Skeletal muscle cell (primary cell): ENCODE measurements around the gene KCNMA1.

Experiments
- DNase-seq: peaks from one replicate; pipeline ENCODE4 v3.0.0-alpha.2; 2010; ENCODE audit warnings: low read depth
- H3K4me3 ChIP-seq: 2 replicates; pipeline ENCODE4 v1.5.1; 2011; ENCODE audit warnings: low read depth, mild to moderate bottlenecking, control low read depth, low read length, moderate library complexity

KCNMA1 gene

DNA sequence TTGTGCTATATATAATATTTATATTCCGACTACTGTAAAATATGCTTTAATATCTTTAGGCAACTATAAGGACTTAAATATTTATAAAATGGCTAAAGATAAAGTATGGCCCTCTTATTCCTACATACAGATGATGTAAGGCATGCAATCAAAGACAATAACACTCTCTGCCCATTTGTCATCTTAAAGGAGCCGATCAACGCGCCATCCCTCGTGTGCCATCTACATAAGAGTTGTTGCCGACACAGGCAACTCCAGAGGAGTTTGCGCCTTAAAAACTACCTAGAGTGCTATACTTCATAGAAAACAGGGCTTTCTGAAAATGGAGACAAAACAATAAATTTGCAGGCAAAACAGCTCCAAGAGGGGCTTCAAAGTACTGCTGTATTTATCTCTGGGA, 709.0 kb downstream of the KCNMA1 start:
- no peak overlapping the region for H3K4me3 ChIP-seq
- no peak for DNase-seq

DNA sequence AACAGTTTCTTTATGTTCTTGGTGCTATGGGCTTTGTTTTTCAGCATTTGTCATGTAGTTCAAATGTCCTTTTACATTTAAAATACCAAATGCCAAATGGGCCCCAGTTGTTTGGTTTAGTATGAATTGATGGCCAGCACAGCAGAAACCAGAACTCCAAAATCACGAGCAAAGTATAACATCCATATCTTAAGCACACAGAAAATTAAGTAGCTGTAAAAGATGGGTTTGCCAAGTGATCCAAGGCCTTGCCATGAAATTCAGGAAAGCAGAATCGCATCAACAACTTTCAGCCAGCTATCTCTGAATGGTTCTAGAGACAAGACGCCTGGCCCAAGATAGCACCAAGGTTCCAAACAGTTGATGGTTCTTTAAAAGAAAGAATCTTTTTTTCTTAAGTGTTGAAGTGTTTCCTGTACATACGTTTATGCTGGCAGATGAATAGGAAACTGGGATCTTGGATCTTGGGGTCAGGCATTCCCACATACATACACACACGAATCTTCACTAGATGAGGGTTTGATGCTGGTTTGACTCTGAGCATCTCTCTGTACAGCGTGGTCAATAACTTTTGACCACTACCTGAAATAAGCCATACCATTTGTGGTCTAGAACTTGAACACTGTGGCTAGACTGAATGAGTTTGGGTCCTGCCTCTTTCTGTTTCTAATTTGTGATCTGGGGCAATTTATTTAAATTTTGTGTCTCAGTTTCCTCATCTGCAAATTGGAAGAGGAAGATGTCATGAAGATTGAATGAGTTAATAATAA, 711.8 kb downstream of the KCNMA1 start:
- no peak overlapping the region for H3K4me3 ChIP-seq
- no peak for DNase-seq

DNA sequence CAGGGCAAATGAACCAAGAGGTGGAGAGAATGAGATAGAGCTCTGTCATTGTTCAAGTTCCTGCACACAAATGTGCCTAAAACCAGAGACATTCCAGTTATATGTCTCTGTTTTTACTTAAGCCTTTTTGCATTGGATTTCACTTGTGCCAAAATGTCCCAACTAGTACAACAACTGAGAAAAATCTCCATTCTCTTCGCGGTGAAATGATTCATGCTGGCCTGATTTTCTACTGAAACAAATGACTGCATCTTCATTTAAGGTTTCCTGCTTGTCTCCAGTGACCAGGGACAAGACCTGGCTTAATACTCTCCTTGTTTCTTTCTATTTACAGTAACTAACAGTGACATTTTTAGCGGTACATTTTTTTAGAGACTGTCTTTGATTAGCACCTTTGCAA, 714.9 kb downstream of the KCNMA1 start:
- peak; percentile 3 for DNase-seq

DNA sequence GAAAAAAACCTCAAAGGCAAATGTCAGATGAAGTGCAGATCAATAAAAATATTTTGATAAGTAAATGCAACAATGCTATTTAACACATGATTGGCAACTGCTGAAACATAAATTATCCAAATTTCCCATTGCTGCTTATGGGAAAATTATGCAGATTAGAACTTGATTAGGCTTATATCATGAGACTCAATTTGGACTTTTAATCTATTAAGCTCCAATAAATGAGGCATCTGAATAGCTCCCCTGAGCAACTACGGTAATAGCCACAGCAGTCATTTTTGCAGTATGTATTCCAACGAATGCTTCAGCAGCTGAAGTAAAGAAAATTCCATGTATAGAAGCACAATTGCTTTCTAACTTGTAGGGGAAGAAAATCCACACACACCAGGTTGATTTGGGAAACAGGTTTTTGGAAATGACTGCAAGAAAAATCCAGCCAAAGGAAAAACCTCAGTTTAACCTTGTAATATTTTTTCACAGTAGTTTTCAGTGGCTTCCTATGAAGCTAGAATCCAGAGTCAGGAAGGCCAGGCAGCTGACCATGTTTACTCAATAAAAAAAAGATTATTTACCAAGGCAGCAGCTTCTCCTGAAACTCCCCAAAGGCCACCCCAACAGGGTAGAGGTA, 716.1 kb downstream of the KCNMA1 start:
- no peak overlapping the region for H3K4me3 ChIP-seq
- no peak for DNase-seq

More for the DNA sequence above, 714.9 kb downstream of the KCNMA1 start:
- no peak overlapping the region for H3K4me3 ChIP-seq

DNA sequence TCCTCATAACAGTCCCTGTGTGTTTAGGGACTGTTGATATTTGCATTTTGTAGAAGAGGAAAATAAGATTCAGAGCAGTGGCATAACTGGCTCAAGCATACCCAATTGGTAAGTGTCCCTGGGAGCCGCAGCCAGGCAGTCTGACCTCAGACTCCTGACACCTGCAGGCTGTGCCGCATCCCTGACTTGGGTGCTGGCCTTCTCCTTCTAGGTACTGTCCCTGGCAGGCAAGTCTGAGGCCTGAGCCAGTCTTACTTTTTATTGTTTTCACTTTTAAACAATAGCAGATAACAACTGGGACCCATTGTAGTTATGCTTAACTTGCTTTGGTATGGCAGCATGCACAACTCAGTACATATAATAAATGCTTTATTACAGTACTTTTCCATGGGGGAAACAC, 717.0 kb downstream of the KCNMA1 start:
- no peak for DNase-seq
- H3K4me3 ChIP-seq, result no peak overlapping the region

DNA sequence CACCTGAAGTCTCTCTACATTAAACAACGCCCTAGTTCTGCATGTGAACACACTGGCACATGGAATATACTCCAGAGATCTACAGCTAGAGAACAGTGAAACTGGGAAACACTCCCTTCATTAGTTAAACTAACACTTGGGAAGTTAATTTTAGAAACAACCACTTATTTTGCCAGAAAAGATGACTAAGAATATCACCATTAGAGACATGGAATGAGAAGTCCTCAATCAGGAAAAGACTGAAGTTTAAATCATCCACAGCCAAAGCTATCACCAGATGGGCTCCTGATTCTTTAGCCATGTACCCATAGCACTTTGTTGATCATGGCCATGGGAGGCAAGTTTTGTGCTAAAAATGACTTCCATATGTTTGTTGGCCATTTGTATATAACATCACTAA, 719.5 kb downstream of the KCNMA1 start:
- no peak for DNase-seq
- no peak overlapping the region for H3K4me3 ChIP-seq

DNA sequence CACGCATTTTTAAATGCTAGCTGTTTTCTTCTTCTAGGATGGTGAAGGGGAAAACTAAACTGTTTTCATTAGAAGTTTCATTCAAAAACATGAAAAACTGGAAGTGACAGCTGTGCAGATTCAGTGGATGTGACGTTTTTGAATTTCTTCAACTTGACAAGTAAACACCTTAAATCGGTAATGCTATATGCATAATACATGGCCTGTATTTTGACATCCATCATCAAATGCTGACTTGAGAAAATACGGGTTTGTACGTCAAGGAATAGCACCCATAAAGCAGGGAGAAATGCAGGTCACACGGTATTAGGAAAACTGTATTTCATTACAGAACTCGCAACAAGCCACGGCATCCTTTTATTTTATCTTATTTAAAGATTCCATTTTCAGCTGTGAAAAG, 720.5 kb downstream of the KCNMA1 start:
- DNase-seq, result no peak

DNA sequence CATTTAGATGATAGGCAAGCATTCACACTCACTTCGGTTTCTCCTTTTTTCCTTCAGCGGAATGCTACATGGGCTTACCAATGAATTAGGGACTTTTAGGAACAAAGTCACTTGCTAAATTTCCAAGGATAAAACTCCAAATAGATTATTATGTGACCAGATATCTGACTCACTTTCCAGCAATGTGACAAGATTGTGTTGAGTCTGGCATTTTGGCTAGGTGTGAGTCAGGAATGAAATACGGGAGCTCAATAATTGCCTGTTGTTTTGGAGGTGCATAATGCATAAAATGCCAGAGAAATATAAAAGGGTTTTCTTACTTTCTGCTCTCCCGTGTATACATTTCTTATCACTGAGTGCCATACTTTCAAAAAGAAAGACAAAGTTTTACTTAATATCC, 721.1 kb downstream of the KCNMA1 start:
- DNase-seq, result no peak
- H3K4me3 ChIP-seq, result no peak overlapping the region

More for the DNA sequence above, 720.5 kb downstream of the KCNMA1 start:
- no peak overlapping the region for H3K4me3 ChIP-seq

DNA sequence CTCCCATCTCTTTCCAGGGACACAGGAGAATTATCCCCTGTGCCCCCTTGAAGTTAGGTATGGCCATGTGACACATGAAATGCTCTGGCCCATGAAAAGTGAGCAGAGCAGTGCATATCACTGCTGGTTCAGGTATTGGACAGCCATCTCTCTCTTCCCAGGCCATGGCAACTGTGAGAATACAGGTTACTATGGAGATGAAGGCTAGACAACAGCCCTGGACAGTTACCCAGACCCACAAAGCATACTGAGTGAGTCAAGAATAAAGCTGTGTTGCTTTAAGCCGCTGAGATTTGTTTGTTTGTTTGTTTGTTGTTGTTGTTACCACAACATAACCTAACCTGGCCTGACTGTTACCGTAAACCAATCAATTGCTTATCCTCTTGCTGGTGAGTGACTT, 722.3 kb downstream of the KCNMA1 start:
- no peak overlapping the region for H3K4me3 ChIP-seq
- DNase-seq, result no peak

DNA sequence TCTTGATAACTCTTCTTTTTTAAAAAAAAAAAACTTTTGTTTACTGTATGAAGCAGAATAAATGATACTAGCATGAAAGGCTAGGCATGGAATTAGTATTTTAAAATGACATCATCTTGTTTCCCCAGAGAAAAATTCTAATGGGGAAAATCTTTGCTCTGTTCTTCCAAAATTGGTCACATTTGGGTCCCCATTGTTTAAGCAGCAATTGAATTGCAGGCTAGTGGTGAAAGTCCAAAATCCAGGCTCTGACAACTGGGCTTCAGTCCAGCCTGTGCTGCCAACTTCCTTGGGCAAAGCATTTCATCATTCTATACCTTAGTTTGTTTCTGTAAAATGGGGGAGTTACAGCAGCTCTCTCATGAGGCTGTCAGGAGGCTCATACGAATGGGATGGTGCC, 726.4 kb downstream of the KCNMA1 start:
- no peak for DNase-seq
- no peak overlapping the region for H3K4me3 ChIP-seq

DNA sequence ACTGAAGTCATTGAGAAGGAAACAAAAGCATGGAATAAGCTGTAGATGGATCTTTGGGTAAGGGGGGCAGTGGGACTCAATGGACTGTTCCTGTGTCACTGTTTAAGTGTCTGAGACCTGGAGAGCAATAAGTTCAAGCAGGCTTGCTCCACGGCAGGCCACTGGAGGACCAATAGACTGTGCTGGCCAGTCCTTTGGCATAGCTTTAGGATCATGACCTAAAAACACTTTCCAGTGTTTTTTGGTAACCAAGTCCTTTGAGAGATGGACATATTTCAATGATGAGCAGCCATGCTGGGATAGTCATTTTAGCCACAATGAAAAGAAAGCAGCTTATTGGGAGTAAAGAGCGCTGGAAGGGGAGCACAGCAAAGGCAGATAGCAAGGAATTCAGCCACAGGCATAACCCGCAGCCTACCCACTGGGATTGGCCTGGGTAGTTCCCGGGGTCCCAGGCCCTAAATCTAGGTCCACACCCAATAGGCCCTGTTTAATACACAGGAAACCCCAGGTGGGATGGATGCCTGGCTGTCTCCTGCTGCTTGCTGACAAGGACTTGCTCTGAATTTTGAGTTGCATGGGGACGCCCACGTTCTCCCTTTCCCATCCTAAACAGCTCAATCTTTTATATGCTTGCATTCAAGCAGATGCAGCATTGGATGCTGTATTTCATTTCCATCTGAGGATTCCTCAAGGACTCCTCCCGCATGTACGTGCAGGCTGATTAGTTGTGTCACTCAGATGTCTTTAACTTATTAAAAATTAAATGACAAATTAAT, 727.2 kb downstream of the KCNMA1 start:
- H3K4me3 ChIP-seq, result no peak overlapping the region
- no peak for DNase-seq

DNA sequence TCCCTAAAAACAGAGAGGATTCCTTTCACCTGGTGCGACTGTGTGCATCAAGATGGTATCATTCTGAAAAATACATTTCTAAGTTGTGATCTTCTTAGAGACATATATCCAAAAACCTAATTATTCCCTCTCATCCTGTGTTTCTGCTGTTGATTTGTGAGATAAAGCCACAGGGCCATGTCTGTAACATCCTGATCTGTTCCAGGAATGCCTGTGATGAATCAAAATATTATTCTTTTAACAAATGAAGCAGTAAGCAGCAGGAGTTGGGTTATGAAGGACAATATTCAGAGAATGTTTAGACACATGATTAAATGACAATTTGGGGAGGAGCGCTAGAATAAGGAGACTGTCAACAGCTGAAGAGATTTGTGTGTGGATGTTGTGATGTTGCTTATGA, 731.4 kb downstream of the KCNMA1 start:
- no peak overlapping the region for H3K4me3 ChIP-seq
- no peak for DNase-seq

DNA sequence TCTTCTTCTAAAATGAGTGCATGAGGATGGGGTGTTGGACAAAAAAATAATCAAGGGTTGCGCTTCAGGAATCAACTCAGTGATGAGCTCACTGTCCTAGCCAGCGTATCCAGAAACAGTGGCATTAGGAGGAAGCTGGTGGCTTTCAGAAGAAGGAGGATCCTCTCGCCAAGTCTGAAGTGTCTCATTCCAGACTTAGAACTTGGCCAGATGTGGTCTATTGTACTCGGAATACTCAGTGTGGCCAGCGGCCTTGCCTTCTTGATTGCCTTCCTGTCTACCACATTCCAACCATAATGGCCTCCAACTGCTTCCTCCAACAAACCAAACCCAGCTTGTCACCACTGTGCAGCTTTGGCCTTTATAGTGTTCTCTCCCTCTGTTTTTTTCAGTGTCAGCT, 732.4 kb downstream of the KCNMA1 start:
- no peak for DNase-seq
- no peak overlapping the region for H3K4me3 ChIP-seq

DNA sequence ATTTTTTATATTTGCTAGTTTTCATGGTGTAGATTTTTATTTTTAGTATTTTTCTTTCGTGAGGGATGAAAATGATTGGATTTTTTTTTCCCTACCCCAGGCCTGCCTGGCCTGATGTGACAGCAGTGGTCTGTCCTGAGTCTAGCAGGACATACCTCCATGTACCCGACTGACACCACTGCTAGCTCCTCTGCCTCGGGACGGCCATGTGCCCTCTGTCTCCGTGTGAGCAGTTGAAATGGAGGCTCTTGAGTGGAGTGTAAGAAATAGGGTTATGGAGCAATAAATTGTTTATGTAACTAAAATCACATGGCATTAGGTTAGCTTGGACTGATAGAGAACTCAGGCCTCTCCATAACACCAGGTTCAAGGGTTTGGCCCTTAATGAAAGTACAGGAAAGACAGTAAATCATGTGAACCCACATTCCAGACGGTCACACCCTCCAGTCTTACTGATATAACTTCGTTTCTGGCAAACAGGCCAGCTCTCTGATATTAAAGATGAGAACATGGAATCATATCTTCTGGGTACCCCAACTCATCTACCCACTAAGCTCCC, 734.1 kb downstream of the KCNMA1 start:
- no peak overlapping the region for H3K4me3 ChIP-seq
- DNase-seq, result no peak

DNA sequence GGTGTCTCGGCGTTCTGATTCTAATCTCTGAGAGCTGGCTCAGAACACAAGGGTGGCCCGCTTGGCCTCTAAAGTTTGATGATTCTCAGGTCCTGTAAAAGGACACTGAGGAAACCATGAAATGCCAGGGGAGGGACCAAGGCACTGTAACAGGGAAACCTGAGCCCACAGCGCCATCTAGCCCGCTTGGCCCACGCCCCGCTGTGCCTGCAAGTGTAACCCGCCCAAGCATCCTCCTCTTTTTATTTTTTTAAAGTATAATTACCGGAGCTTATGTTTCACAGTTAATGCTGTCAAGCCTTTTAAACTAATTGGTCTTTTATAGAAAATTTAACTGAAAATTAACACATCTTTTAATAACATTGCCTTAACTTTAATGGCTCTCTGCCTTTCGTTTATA, 734.7 kb downstream of the KCNMA1 start:
- DNase-seq, result no peak
- H3K4me3 ChIP-seq, result no peak overlapping the region

DNA sequence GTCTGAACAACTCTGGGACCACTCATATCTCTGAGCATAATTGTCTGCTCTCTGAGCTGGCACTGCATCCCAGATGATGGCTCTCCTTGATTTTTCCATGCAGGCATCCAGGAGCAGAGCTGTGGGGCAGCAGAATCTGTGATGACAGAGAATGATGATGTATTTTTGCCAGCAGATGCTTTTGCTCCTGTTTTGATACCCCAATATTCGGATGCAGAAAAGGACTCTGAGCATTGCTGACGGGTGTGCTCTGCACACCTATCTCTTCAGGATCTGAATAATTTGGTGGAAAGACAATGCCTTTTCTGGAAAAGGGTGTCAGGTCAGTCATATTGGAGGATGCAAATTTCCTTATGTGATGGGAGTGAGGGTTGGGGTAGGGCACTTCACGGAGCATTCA, 735.9 kb downstream of the KCNMA1 start:
- H3K4me3 ChIP-seq, result no peak overlapping the region
- DNase-seq, result no peak

DNA sequence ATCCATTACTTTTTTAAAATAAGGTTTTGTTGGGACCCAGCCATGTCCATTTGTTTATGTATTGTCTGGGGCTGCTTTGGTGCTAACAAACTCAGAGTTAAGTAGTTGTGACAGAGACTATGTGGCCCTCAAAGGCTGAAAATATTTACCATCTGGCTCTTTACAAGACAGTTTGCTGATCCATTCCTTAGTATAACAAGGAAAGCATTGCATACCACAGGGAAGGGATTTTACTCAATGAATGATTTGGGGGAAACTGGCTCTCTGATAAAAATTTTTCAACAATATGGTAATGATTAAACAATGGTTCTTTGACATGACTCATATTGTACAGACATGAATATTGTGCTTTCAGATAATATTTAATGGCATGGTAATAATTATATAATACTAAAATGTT, 738.1 kb downstream of the KCNMA1 start:
- no peak for DNase-seq

DNA sequence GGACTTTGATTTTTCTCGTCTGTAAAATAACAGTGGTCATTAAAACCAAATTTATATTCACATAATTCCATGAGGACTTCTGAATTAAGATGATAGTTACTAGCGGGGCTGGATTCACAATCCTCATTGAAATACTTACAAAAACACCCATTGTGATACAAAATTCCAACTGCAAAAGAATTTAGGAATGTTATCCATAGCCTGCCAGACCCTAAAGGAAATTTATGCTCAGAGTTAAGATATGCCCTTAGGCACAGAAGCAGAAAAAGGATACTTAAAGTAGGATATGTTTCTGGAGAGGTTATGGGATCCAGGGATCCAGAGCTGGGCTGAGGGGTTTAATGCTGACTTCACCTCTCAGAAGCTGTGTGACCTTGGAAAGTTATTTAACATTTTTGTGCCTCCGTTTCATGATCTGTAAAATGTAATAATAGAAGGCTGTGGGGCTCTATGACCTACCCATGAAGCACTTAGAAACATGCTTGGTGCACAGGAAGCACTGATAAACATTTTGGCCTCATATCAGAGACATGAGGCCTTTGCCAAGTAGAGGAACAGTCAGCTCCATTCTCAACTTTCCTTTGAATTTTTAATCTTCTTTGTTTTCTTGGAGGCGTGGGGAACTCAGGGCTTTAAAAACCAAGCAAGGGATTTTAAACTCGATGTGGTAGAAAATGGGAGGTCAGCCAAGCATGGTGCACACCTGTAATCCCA, 744.7 kb downstream of the KCNMA1 start:
- no peak for DNase-seq
- no peak overlapping the region for H3K4me3 ChIP-seq

More for the DNA sequence above, 738.1 kb downstream of the KCNMA1 start:
- H3K4me3 ChIP-seq, result no peak overlapping the region

DNA sequence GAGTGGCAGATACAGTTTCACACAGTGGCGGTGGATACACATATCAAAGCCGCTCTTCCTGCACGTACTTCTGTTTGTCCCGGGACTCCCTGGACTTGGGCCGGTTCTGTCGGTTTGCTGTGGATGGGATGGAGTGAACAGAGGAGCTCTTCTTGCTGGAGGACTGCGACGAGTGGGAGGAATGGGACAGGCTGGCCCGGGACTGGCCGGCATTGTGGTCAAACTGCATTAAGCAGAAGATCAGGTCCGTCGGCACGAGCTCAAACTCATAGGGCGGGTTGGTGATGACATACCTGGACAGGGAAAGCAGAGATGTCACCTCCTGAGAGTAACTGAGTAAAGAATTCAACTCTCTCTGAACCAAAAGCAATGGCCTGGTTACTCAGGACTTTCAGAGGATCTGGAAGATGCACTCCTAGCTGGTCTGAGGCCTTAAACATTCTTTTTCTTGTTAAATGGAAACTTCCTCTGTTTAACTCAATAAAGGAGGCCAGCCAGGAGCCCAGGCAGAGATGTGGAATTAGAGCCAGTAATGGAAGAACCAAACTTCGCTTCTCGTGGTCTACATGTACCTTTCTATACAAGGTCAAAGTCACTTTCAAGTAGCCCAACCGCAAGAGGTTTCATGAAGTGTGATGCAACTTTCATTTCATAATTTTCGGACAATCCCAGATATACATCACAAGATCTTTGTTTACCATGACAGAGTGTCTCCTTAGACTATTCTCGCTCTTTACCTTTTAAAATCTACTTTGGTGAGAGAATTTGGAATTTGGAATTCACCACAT, 750.2 kb downstream of the KCNMA1 start:
- no peak overlapping the region for H3K4me3 ChIP-seq
- no peak for DNase-seq
